GM23338 (cell line): ENCODE data around the gene EXD3. TPM values are rescaled to one million over a fixed set of nuclear protein-coding genes. Genes with fewer than 3 reads are reported as not detected.
A peak's percentile ranks its signal among the peaks of the same experiment; 100 is the strongest.

Experiments
- ATAC-seq: fragments of 200-7000 bp; cut with Tn5 transposase; 3 replicates; pipeline ENCODE4 v1.9.1; 2020
- DNase-seq: peaks from one replicate; pipeline ENCODE4 v3.0.0-alpha.2; 2015; ENCODE audit warnings: low spot score
- H2AFZ ChIP-seq: fragments of 200-600 bp; sonication (generic); 2 replicates; pipeline ENCODE4 v1.8.0; 2016; ENCODE audit warnings: antibody characterized with exemption, mild to moderate bottlenecking, moderate library complexity
- H3F3A ChIP-seq: fragments of 200-600 bp; sonication (generic); replicated peaks from 2 replicates; pipeline ENCODE4 v1.8.0; 2017; ENCODE audit warnings: antibody characterized with exemption, mixed run types, low read depth
- H3K27ac ChIP-seq: fragments of 200-600 bp; sonication (generic); 2 replicates; pipeline ENCODE4 v1.6.1; 2016; ENCODE audit warnings: low read depth
- H3K27me3 ChIP-seq: fragments of 200-600 bp; sonication (generic); 2 replicates; pipeline ENCODE4 v1.8.0; 2016; ENCODE audit warnings: mild to moderate bottlenecking, mixed run types, moderate library complexity; ENCODE audit not compliant: insufficient read depth
- H3K36me3 ChIP-seq: fragments of 200-600 bp; sonication (generic); 2 replicates; pipeline ENCODE4 v1.8.0; 2016; ENCODE audit warnings: mild to moderate bottlenecking; ENCODE audit not compliant: insufficient read depth
- H3K4me1 ChIP-seq: fragments of 200-600 bp; sonication (generic); 2 replicates; pipeline ENCODE4 v1.8.0; 2016; ENCODE audit warnings: mild to moderate bottlenecking, moderate library complexity; ENCODE audit not compliant: insufficient read depth
- H3K4me2 ChIP-seq: fragments of 200-600 bp; sonication (generic); 2 replicates; pipeline ENCODE4 v1.7.1; 2017; ENCODE audit warnings: mixed run types
- H3K4me3 ChIP-seq: fragments of 200-600 bp; sonication (generic); 2 replicates; pipeline ENCODE4 v1.6.1; 2016; ENCODE audit warnings: mixed run types
- H3K79me2 ChIP-seq: fragments of 200-600 bp; sonication (generic); replicated peaks from 2 replicates; pipeline ENCODE4 v1.8.0; 2017; ENCODE audit warnings: mild to moderate bottlenecking; ENCODE audit not compliant: insufficient read depth
- H3K9me2 ChIP-seq: fragments of 200-600 bp; sonication (generic); 2 replicates; pipeline ENCODE4 v1.8.0; 2017; ENCODE audit not compliant: insufficient read depth
- H4K20me1 ChIP-seq: fragments of 200-600 bp; sonication (generic); replicated peaks from 2 replicates; pipeline ENCODE4 v1.8.0; 2017; ENCODE audit warnings: mild to moderate bottlenecking; ENCODE audit not compliant: insufficient read depth
- H3K27ac Mint-ChIP-seq: 2 replicates; pipeline ENCODE4 v1.8.0; 2020; ENCODE audit warnings: inconsistent platforms, mild to moderate bottlenecking, moderate library complexity, mixed read lengths
- H3K27me3 Mint-ChIP-seq: 3 replicates; pipeline ENCODE4 v1.8.0; 2022; ENCODE audit warnings: low read depth, mild to moderate bottlenecking, moderate library complexity, mixed read lengths, inconsistent platforms; ENCODE audit not compliant: insufficient read depth, poor library complexity
- H3K36me3 Mint-ChIP-seq: 3 replicates; pipeline ENCODE4 v1.8.0; 2021; ENCODE audit warnings: low read depth, mild to moderate bottlenecking, inconsistent platforms, moderate library complexity, mixed read lengths
- H3K4me1 Mint-ChIP-seq: 3 replicates; pipeline ENCODE4 v1.8.0; 2020; ENCODE audit warnings: mild to moderate bottlenecking, inconsistent platforms, mixed read lengths
- H3K4me3 Mint-ChIP-seq: 3 replicates; pipeline ENCODE4 v1.8.0; 2021; ENCODE audit warnings: moderate library complexity, mild to moderate bottlenecking, inconsistent platforms, mixed read lengths
- H3K9me3 Mint-ChIP-seq: 3 replicates; pipeline ENCODE4 v1.8.0; 2020; ENCODE audit warnings: moderate library complexity, mild to moderate bottlenecking, inconsistent platforms, mixed read lengths
- CREB1 ChIP-seq: fragments of 250-450 bp; sonication (Bioruptor Pico); IDR thresholded peaks from 2 replicates; pipeline ENCODE4 v1.5.0; 2020; ENCODE audit warnings: low read depth, mild to moderate bottlenecking, moderate library complexity
- CTCF ChIP-seq, 2 experiments: fragments of 200-600 bp in 1 of 2; sonication (generic) in 1 of 2; conservative IDR thresholded peaks; 2 replicates each; pipeline versions ENCODE4 v1.5.1 to v1.6.1; 2016 to 2017; ENCODE audit warnings: antibody characterized with exemption in 2 of 2, low read depth in 2 of 2, mild to moderate bottlenecking in 2 of 2, moderate library complexity in 1 of 2
- ETS1 ChIP-seq: IDR thresholded peaks from 2 replicates; pipeline ENCODE4 v1.6.1; 2016; ENCODE audit warnings: antibody characterized with exemption
- EZH2 ChIP-seq: fragments of 200-600 bp; sonication (generic); IDR thresholded peaks from one replicate; pipeline ENCODE4 v1.8.0; 2017; ENCODE audit warnings: antibody characterized with exemption, mild to moderate bottlenecking, low read depth; ENCODE audit not compliant: unreplicated experiment
- EZH2phosphoT487 ChIP-seq: fragments of 200-600 bp; sonication (generic); IDR thresholded peaks from one replicate; pipeline ENCODE4 v1.8.1; 2018; ENCODE audit warnings: antibody characterized with exemption; ENCODE audit not compliant: unreplicated experiment
- JUNB ChIP-seq: IDR thresholded peaks from one replicate; pipeline ENCODE4 v1.6.1; 2016; ENCODE audit warnings: antibody characterized with exemption; ENCODE audit not compliant: unreplicated experiment
- NANOG ChIP-seq: IDR thresholded peaks from 2 replicates; pipeline ENCODE4 v1.6.1; 2016; ENCODE audit warnings: antibody characterized with exemption, borderline replicate concordance
- POLR2AphosphoS5 ChIP-seq: IDR thresholded peaks from 2 replicates; pipeline ENCODE4 v1.6.1; 2016; ENCODE audit warnings: antibody characterized with exemption, low read depth
- REST ChIP-seq: IDR thresholded peaks from one replicate; pipeline ENCODE4 v1.6.1; 2018; ENCODE audit warnings: antibody characterized with exemption; ENCODE audit not compliant: unreplicated experiment
- STAT1 ChIP-seq: IDR thresholded peaks from one replicate; pipeline ENCODE4 v1.6.1; 2016; ENCODE audit warnings: antibody characterized with exemption; ENCODE audit not compliant: unreplicated experiment
- ZNF114 ChIP-seq: fragments of 250-450 bp; sonication (Bioruptor Pico); IDR thresholded peaks from 2 replicates; pipeline ENCODE4 v1.5.0; 2020; ENCODE audit warnings: mild to moderate bottlenecking, moderate library complexity
- ZNF331 ChIP-seq: fragments of 250-450 bp; sonication (Bioruptor Pico); IDR thresholded peaks from 2 replicates; pipeline ENCODE4 v1.5.0; 2020; ENCODE audit warnings: low read depth, mild to moderate bottlenecking, moderate library complexity
- ZNF462 ChIP-seq: fragments of 250-450 bp; sonication (Bioruptor Pico); IDR thresholded peaks from 2 replicates; pipeline ENCODE4 v1.5.0; 2020; ENCODE audit warnings: mild to moderate bottlenecking, moderate library complexity
- polyA plus RNA-seq: library from polyadenylated mRNA; unstranded; fragments of >200 nt; fragmentation: Nextera tagmentation; extraction: Ambion mirVana; gene quantifications from 2 replicates; pipeline ENCODE4 v1.2.1, GENCODE V29; 2016
- total RNA-seq: library from RNA; depleted of rRNA; stranded (reverse); fragments of >200 nt; shearing (Covaris generic); gene quantifications from 2 replicates; pipeline ENCODE4 v1.2.3, GENCODE V29; 2014

The EXD3 gene
- total and polyA plus RNA-seq, 2 experiments from 2014 or later = 3.6 to 9.7 TPM

GRCh38 chr9:137439158-137439714 is 16.3 kb upstream of the EXD3 start:
- Histone ChIP-seq H3K4me2 (no peak overlapping the region), H3K27ac (no peak overlapping the region), H3K4me1 (peaks cover 5% of the 10 kb centered on the region; the same call in 1 of the 2 replicates), H3F3A (no peaks in the 10 kb centered on the region), H3K36me3 (no peaks in the 10 kb centered on the region), H3K4me3 (no peak overlapping the region), H3K79me2 (no peaks in the 10 kb centered on the region), H2AFZ (no peak overlapping the region), H3K27me3 (no peaks in the 10 kb centered on the region), H4K20me1 (no peaks in the 10 kb centered on the region), H3K9me2 (no peaks in the 10 kb centered on the region)
- Mint-ChIP-seq H3K9me3 (no peaks in the 10 kb centered on the region), H3K4me1 (peaks cover 2% of the 10 kb centered on the region; the same call in 2 of the 3 replicates), H3K36me3 (no peaks in the 10 kb centered on the region), H3K27me3 (peaks cover 4% of the 10 kb centered on the region), H3K27ac (no peak overlapping the region), H3K4me3 (peak overlapping the region; percentile 21; the same call in 1 of the 3 replicates)
- ATAC-seq (no peak), DNase-seq (no peak)
- TF ChIP-seq ZNF462 (CRISPR knock-in tag) (no peak), STAT1 (no peak), ETS1 (no peak), EZH2 (no peak), EZH2phosphoT487 (no peak), POLR2AphosphoS5 (no peak), CTCF (conservative IDR thresholded peaks at IDR 0.05; ENCODE audit: low read depth in 2 of 2) (no peak), ZNF331 (CRISPR knock-in tag) (no peak), ZNF114 (CRISPR knock-in tag) (no peak), CREB1 (no peak), JUNB (no peak), REST (no peak), NANOG (no peak)
